BJ (cell line): ENCODE data around the gene KLF5. TPM values are rescaled to one million over a fixed set of nuclear protein-coding genes. Genes with fewer than 3 reads are reported as not detected.
"Not testable (repeated sequence)": the region's sequence is repeated elsewhere in the genome, so short reads cannot be mapped to it uniquely, and the experiment has no call there.

ENCODE experiments used
- CTCF ChIA-PET: fragments of 350-600 bp; formaldehyde crosslinking; extraction: SDS; loops from one replicate; lab custom pipeline; 2021; ENCODE audit warnings: antibody characterized with exemption, inconsistent platforms; lab: Yijun Ruan, JAX
- POLR2A ChIA-PET: fragments of 300-600 bp; sonication (Branson Sonifier 250); formaldehyde crosslinking; extraction: SDS; loops from one replicate; lab custom pipeline; 2021; ENCODE audit warnings: antibody characterized with exemption; lab: Charles Lee
- DNase-seq: peaks from one replicate; pipeline ENCODE4 v3.0.0-alpha.2; 2011; ENCODE audit warnings: low read depth
- H3K27me3 ChIP-seq: 2 replicates; pipeline ENCODE4 v1.6.0; 2011; ENCODE audit warnings: low read length; ENCODE audit not compliant: control insufficient read depth, insufficient read depth
- H3K36me3 ChIP-seq: 2 replicates; pipeline ENCODE4 v1.5.1; 2011; ENCODE audit warnings: low read length; ENCODE audit not compliant: control insufficient read depth, insufficient read depth
- H3K4me3 ChIP-seq: 2 replicates; pipeline ENCODE4 v1.5.1; 2011; ENCODE audit warnings: low read depth, mild to moderate bottlenecking, control low read depth, low read length
- polyA plus RNA-seq: library from polyadenylated mRNA; depleted of rRNA; stranded (reverse); fragments of >200 nt; gene quantifications from 2 replicates; pipeline ENCODE4 v1.2.3, GENCODE V29; 2011
- TF ChIP-seq, protein P1 (sequence below): IDR thresholded peaks from 2 replicates; pipeline ENCODE4 v1.5.1; 2011; ENCODE audit warnings: low read depth, mild to moderate bottlenecking, control low read depth, inconsistent platforms, low read length, moderate library complexity; ENCODE audit not compliant: insufficient read depth

The KLF5 gene
- polyA plus RNA-seq, 1 experiment, result 26.7 TPM

DNA sequence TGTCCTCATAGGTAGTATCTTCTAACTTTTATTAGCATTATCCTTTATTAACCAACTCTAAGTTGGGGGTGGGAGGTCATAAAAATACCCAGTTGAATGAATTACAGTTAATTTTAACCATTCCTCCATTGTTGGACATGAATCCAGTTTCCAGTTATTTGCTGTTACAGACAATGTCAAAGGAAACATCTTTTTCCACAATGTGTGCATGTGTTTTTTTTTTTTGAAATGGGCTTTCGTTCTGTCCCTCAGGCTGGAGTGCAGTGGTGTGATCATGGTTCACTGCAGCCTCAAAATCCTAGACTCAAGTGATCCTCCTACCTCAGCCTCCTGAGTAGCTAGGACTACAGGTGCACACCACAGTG lies 32.0 kb downstream of the KLF5 start:
- TF ChIP-seq, protein P1, sequence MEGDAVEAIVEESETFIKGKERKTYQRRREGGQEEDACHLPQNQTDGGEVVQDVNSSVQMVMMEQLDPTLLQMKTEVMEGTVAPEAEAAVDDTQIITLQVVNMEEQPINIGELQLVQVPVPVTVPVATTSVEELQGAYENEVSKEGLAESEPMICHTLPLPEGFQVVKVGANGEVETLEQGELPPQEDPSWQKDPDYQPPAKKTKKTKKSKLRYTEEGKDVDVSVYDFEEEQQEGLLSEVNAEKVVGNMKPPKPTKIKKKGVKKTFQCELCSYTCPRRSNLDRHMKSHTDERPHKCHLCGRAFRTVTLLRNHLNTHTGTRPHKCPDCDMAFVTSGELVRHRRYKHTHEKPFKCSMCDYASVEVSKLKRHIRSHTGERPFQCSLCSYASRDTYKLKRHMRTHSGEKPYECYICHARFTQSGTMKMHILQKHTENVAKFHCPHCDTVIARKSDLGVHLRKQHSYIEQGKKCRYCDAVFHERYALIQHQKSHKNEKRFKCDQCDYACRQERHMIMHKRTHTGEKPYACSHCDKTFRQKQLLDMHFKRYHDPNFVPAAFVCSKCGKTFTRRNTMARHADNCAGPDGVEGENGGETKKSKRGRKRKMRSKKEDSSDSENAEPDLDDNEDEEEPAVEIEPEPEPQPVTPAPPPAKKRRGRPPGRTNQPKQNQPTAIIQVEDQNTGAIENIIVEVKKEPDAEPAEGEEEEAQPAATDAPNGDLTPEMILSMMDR, result no peak
- no peak overlapping the region for H3K4me3 ChIP-seq
- no peaks in the 10 kb centered on the region for H3K36me3 ChIP-seq
- no peaks in the 10 kb centered on the region for H3K27me3 ChIP-seq
- DNase-seq, result no peak
- ChIA-PET POLR2A (no interaction called here), CTCF (no interaction called here)

- no peaks in the 10 kb centered on the region for H3K27me3 ChIP-seq
- H3K4me3 ChIP-seq, result no peak overlapping the region
- no peak for DNase-seq
- CTCF ChIA-PET, result no interaction called here
- H3K36me3 ChIP-seq, result no peaks in the 10 kb centered on the region
- TF ChIP-seq, protein P1, result no peak
- POLR2A ChIA-PET, result no interaction called here
Observed at GRCh38 chr13:73092829-73093228, 34.0 kb downstream of the KLF5 start.

GRCh38 chr13:73096173-73096572 lies 37.4 kb downstream of the KLF5 start:
- H3K27me3 ChIP-seq, result no peaks in the 10 kb centered on the region
- DNase-seq, result no peak
- ChIA-PET POLR2A (no interaction called here), CTCF (no interaction called here)
- H3K4me3 ChIP-seq, result no peak overlapping the region
- H3K36me3 ChIP-seq, result no peaks in the 10 kb centered on the region
- TF ChIP-seq, protein P1, result no peak

GRCh38 chr13:73096638-73097037 lies 37.8 kb downstream of the KLF5 start:
- no peaks in the 10 kb centered on the region for H3K27me3 ChIP-seq
- no peak for DNase-seq
- CTCF ChIA-PET, result no interaction called here
- POLR2A ChIA-PET, result no interaction called here
- TF ChIP-seq, protein P1, result no peak
- H3K36me3 ChIP-seq, result no peaks in the 10 kb centered on the region
- no peak overlapping the region for H3K4me3 ChIP-seq

GRCh38 chr13:73100781-73101180 lies 42.0 kb downstream of the KLF5 start:
- H3K4me3 ChIP-seq, H3K27me3 ChIP-seq, DNase-seq, CTCF ChIA-PET, H3K36me3 ChIP-seq, POLR2A ChIA-PET: not testable (repeated sequence)

DNA sequence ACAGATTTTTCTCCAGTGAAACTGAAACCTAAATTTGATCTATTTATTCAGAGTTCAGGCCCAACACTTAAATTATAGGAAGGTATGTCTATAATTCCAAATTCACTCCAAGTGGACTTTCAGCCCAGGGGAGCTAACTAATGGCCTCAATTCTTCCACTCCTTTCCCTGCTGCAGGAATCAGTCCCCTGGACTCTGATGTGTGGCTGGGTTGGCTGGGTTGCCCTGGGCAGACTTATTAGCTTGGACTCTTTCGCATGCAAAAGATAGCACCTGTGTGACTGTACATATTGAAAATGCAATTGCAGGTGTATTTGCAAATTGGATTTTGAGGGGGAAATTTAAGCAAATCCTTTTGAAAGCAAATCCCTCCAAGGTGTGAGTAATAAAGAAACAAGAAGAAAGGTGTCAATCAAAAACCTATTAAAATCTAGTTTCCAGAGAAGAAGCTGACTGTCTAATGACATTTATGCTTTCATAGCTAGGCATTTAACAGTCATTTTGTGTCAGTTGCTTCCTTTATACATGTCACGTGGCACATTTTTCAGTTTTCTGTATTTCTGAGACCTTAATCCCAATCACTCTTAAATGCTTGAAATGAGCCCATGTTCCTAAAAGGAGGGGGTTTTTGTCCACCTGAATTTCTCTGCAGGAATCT lies 42.7 kb downstream of the KLF5 start:
- Histone ChIP-seq H3K36me3 (no peaks in the 10 kb centered on the region), H3K27me3 (no peaks in the 10 kb centered on the region), H3K4me3 (no peak overlapping the region)
- TF ChIP-seq, protein P1, result no peak
- POLR2A ChIA-PET, result no interaction called here
- no peak for DNase-seq
- CTCF ChIA-PET, result no interaction called here
